A549 (cell line): Measurements from ENCODE around the gene ADK. TPM values are rescaled to one million over a fixed set of nuclear protein-coding genes. Genes with fewer than 3 reads are reported as not detected.

ENCODE experiments used
- ATAC-seq, 2 experiments: fragments of 200-7000 bp in 1 of 2; fragments of >200 bp in 1 of 2; cut with Nextera tagmentation in 1 of 2; cut with Tn5 transposase in 1 of 2; 3 replicates each; pipeline versions ENCODE4 v1.8.0 to v1.9.1; 2018 to 2020; ENCODE audit warnings: mild to moderate bottlenecking in 1 of 2, moderate library complexity in 1 of 2
- CTCF ChIA-PET: fragments of 300-600 bp; sonication (Branson Sonifier 250); formaldehyde crosslinking; extraction: SDS; loops from one replicate; lab custom pipeline; 2021; ENCODE audit warnings: antibody characterized with exemption, inconsistent platforms; lab: Yijun Ruan, JAX
- POLR2A ChIA-PET: fragments of 350-600 bp; formaldehyde crosslinking; extraction: SDS; loops from one replicate; lab custom pipeline; 2021; ENCODE audit warnings: antibody characterized with exemption, inconsistent platforms; lab: Yijun Ruan, JAX
- DNase-seq, 2 experiments: peaks; one replicate each; pipeline versions ENCODE4 v3.0.0 to v3.0.0-alpha.2; 2011 to 2016; ENCODE audit warnings: low read depth in 1 of 2, low spot score in 1 of 2
- FAIRE-seq: peaks from 2 replicates; lab custom pipeline; 2011; peaks lifted over from hg19 to GRCh38; lab: Jason Lieb, UNC
- H3K27ac ChIP-seq, 2 experiments: fragments of >200 bp; sonication (Bioruptor Twin); formaldehyde crosslinking; 3 replicates each; pipeline ENCODE4 v1.5.1; 2016 to 2017
- H3K4me1 ChIP-seq: fragments of >200 bp; sonication (Bioruptor Twin); formaldehyde crosslinking; 3 replicates; pipeline ENCODE4 v1.6.1; 2016
- H3K4me2 ChIP-seq: fragments of >200 bp; sonication (Bioruptor Twin); formaldehyde crosslinking; 3 replicates; pipeline ENCODE4 v1.6.1; 2016
- H3K4me3 ChIP-seq: fragments of >200 bp; sonication (Bioruptor Twin); formaldehyde crosslinking; 3 replicates; pipeline ENCODE4 v1.5.1; 2016
- H3K9me3 ChIP-seq: fragments of >200 bp; sonication (Bioruptor Twin); formaldehyde crosslinking; 3 replicates; pipeline ENCODE4 v1.6.1; 2016
- BCL3 ChIP-seq: fragments of >200 bp; sonication (Bioruptor Twin); formaldehyde crosslinking; IDR thresholded peaks from 3 replicates; pipeline ENCODE4 v1.6.1; 2016
- CEBPB ChIP-seq, 2 experiments: fragments of >200 bp in 1 of 2; sonication (Bioruptor Twin) in 1 of 2; formaldehyde crosslinking in 1 of 2; IDR thresholded peaks; 2 replicates each; pipeline ENCODE4 v1.6.1; 2012 to 2016
- CHD4 ChIP-seq: fragments of 200-600 bp; sonication (generic); IDR thresholded peaks from 2 replicates; pipeline ENCODE4 v1.6.1; 2016; ENCODE audit warnings: antibody characterized with exemption, mild to moderate bottlenecking, borderline replicate concordance
- E2F6 ChIP-seq: IDR thresholded peaks from 2 replicates; pipeline ENCODE4 v1.6.1; 2012; ENCODE audit warnings: low read depth, borderline replicate concordance
- FOSL2 ChIP-seq, 2 experiments: fragments of 450-650 bp in 1 of 2; fragments of >200 bp in 1 of 2; sonication (Bioruptor Twin) in 1 of 2; formaldehyde crosslinking; IDR thresholded peaks; 2 replicates each; pipeline versions ENCODE4 v1.5.0 to v1.6.1; 2016 to 2020; ENCODE audit warnings: mild to moderate bottlenecking in 1 of 2, moderate library complexity in 1 of 2
- GATA3 ChIP-seq: IDR thresholded peaks from 2 replicates; pipeline ENCODE4 v1.6.1; 2012; ENCODE audit warnings: borderline replicate concordance
- HES2 ChIP-seq: fragments of >200 bp; sonication (Bioruptor Twin); formaldehyde crosslinking; IDR thresholded peaks from 2 replicates; pipeline ENCODE4 v1.6.1; 2016
- HOXB5 ChIP-seq: fragments of 250-450 bp; sonication (Bioruptor Pico); IDR thresholded peaks from 2 replicates; pipeline ENCODE4 v1.5.0; 2020; ENCODE audit warnings: mild to moderate bottlenecking, moderate library complexity
- JUNB ChIP-seq: fragments of >200 bp; sonication (Bioruptor Twin); formaldehyde crosslinking; IDR thresholded peaks from 2 replicates; pipeline ENCODE4 v1.6.1; 2016
- MAFK ChIP-seq: fragments of 450-650 bp; IDR thresholded peaks from 2 replicates; pipeline ENCODE4 v1.6.1; 2014; ENCODE audit not compliant: partially characterized antibody
- NR3C1 ChIP-seq: fragments of >200 bp; sonication (Bioruptor Twin); formaldehyde crosslinking; IDR thresholded peaks from 3 replicates; pipeline ENCODE4 v1.6.1; 2017
- POLR2A ChIP-seq: IDR thresholded peaks from 2 replicates; pipeline ENCODE4 v1.6.1; 2012; ENCODE audit warnings: mild to moderate bottlenecking, low read length
- RAD21 ChIP-seq, 2 experiments: fragments of >200 bp in 1 of 2; sonication (Bioruptor Twin) in 1 of 2; formaldehyde crosslinking in 1 of 2; IDR thresholded peaks in 1 of 2; conservative IDR thresholded peaks in 1 of 2; 2 replicates in 1 of 2; 3 replicates in 1 of 2; pipeline ENCODE4 v1.6.1; 2012 to 2018; ENCODE audit warnings: inconsistent platforms in 1 of 2
- WGBS: methylation state at CpG from one replicate; pipeline ENCODE4 v1.1.6; 2017; ENCODE audit errors: missing lambda C conversion rate; 5-methylcytosine and 5-hydroxymethylcytosine counted together
- polyA plus RNA-seq, 4 experiments: library from polyadenylated mRNA; depleted of rRNA in 3 of 4; stranded (reverse); fragments of >200 nt; fragmentation: RNase III in 1 of 4; extraction: RNeasy Plus Mini Kit Qiagen cat#74134 plus additional on column Dnase treatment in 1 of 4; gene quantifications; 2 replicates in 3 of 4; 3 replicates in 1 of 4; pipeline ENCODE4 v1.2.3, GENCODE V29; 2011 to 2017
- TF ChIP-seq, protein P1 (sequence below): fragments of 250-450 bp; sonication (Bioruptor Pico); IDR thresholded peaks from 2 replicates; pipeline ENCODE4 v1.5.0; 2020; ENCODE audit warnings: low read depth, mild to moderate bottlenecking, moderate library complexity
- TF ChIP-seq, protein P2 (sequence below): IDR thresholded peaks from 2 replicates; pipeline ENCODE4 v1.6.1; 2012
- TF ChIP-seq, protein P3 (sequence below): fragments of 250-450 bp; sonication (Bioruptor Pico); IDR thresholded peaks from 2 replicates; pipeline ENCODE4 v1.5.0; 2021; ENCODE audit warnings: mild to moderate bottlenecking, moderate library complexity, borderline replicate concordance
- TF ChIP-seq, protein P4 (sequence below): fragments of 200-600 bp; sonication (generic); IDR thresholded peaks from 2 replicates; pipeline ENCODE4 v1.6.1; 2016; ENCODE audit warnings: antibody characterized with exemption, mild to moderate bottlenecking, moderate library complexity

Gene ADK
- polyA plus RNA-seq, 2 of the 4 experiments (the other 2 are of a cell fraction), result 35.8 to 40.7 TPM

DNA sequence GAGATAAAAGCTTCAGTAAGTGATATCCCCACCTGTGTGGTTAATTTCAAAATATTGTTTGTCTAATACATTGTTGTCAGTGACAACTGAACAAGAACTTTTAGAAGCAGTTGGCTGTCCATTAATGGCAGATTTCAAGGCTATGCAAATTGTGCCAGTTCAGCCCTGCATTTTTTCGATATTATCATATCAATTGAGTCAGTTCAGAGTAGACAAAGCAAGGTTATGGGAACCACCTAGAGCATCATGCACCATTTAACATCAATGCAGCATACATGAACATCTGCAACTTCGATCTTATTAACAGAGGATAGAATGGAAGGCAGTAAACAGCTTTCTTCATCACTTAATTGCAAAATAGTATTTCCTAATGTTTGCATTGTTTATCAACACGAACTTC, 494.7 kb downstream of the ADK start:
- Histone ChIP-seq H3K9me3 (peaks cover 3% of the 10 kb centered on the region; the same call in 1 of the 3 replicates), H3K4me2 (no peak overlapping the region), H3K4me1 (no peaks in the 10 kb centered on the region), H3K27ac (no peak overlapping the region), H3K4me3 (no peak overlapping the region)
- POLR2A ChIA-PET, result no interaction called here
- WGBS, result 78% methylated on average over 3 of the region's 3 CpGs
- TF ChIP-seq FOSL2 (IDR thresholded peaks at IDR 0.05) (no peak), FOSL2 (CRISPR knock-in tag; IDR thresholded peaks at IDR 0.05) (no peak), JUNB (no peak), GATA3 (no peak), BCL3 (no peak), HES2 (no peak)
- TF ChIP-seq, protein P1, sequence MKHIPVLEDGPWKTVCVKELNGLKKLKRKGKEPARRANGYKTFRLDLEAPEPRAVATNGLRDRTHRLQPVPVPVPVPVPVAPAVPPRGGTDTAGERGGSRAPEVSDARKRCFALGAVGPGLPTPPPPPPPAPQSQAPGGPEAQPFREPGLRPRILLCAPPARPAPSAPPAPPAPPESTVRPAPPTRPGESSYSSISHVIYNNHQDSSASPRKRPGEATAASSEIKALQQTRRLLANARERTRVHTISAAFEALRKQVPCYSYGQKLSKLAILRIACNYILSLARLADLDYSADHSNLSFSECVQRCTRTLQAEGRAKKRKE (CRISPR knock-in tag), result no peak
- TF ChIP-seq, protein P2, sequence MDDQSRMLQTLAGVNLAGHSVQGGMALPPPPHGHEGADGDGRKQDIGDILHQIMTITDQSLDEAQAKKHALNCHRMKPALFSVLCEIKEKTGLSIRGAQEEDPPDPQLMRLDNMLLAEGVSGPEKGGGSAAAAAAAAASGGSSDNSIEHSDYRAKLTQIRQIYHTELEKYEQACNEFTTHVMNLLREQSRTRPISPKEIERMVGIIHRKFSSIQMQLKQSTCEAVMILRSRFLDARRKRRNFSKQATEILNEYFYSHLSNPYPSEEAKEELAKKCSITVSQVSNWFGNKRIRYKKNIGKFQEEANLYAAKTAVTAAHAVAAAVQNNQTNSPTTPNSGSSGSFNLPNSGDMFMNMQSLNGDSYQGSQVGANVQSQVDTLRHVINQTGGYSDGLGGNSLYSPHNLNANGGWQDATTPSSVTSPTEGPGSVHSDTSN, result no peak
- TF ChIP-seq, protein P3, sequence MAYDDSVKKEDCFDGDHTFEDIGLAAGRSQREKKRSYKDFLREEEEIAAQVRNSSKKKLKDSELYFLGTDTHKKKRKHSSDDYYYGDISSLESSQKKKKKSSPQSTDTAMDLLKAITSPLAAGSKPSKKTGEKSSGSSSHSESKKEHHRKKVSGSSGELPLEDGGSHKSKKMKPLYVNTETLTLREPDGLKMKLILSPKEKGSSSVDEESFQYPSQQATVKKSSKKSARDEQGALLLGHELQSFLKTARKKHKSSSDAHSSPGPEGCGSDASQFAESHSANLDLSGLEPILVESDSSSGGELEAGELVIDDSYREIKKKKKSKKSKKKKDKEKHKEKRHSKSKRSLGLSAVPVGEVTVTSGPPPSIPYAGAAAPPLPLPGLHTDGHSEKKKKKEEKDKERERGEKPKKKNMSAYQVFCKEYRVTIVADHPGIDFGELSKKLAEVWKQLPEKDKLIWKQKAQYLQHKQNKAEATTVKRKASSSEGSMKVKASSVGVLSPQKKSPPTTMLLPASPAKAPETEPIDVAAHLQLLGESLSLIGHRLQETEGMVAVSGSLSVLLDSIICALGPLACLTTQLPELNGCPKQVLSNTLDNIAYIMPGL (CRISPR knock-in tag), result no peak
- TF ChIP-seq, protein P4, sequence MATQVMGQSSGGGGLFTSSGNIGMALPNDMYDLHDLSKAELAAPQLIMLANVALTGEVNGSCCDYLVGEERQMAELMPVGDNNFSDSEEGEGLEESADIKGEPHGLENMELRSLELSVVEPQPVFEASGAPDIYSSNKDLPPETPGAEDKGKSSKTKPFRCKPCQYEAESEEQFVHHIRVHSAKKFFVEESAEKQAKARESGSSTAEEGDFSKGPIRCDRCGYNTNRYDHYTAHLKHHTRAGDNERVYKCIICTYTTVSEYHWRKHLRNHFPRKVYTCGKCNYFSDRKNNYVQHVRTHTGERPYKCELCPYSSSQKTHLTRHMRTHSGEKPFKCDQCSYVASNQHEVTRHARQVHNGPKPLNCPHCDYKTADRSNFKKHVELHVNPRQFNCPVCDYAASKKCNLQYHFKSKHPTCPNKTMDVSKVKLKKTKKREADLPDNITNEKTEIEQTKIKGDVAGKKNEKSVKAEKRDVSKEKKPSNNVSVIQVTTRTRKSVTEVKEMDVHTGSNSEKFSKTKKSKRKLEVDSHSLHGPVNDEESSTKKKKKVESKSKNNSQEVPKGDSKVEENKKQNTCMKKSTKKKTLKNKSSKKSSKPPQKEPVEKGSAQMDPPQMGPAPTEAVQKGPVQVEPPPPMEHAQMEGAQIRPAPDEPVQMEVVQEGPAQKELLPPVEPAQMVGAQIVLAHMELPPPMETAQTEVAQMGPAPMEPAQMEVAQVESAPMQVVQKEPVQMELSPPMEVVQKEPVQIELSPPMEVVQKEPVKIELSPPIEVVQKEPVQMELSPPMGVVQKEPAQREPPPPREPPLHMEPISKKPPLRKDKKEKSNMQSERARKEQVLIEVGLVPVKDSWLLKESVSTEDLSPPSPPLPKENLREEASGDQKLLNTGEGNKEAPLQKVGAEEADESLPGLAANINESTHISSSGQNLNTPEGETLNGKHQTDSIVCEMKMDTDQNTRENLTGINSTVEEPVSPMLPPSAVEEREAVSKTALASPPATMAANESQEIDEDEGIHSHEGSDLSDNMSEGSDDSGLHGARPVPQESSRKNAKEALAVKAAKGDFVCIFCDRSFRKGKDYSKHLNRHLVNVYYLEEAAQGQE, result no peak
- ATAC-seq, result no peak
- no peak for DNase-seq
- no peak for FAIRE-seq
- CTCF ChIA-PET, result no interaction called here

GRCh38 chr10:74650613-74651012, 499.6 kb downstream of the ADK start:
- WGBS, result 93% methylated on average over 1 of the region's 1 CpG
- Histone ChIP-seq H3K4me1 (no peaks in the 10 kb centered on the region), H3K27ac (no peak overlapping the region), H3K9me3 (no peaks in the 10 kb centered on the region), H3K4me3 (no peak overlapping the region), H3K4me2 (no peak overlapping the region)
- ChIA-PET POLR2A (no interaction called here), CTCF (interaction anchor here (1.6 kb wide), 1 partner anchor 12 kb away, joined by 4 read pairs; no protein-coding TSS in a partner anchor)
- ATAC-seq (no peak), DNase-seq (no peak), FAIRE-seq (peak; percentile 68)
- TF ChIP-seq, protein P4, result no peak
- TF ChIP-seq RAD21 (conservative IDR thresholded peaks at IDR 0.05 in 1 of 2, IDR thresholded peaks at IDR 0.05 in 1 of 2) (no peak), CHD4 (no peak), HOXB5 (CRISPR knock-in tag) (no peak), CEBPB (IDR thresholded peaks at IDR 0.05) (no peak), NR3C1 (no peak), JUNB (no peak), FOSL2 (IDR thresholded peaks at IDR 0.05) (no peak), FOSL2 (CRISPR knock-in tag; IDR thresholded peaks at IDR 0.05) (no peak), MAFK (no peak), POLR2A (no peak), E2F6 (no peak)
- TF ChIP-seq, protein P3 (CRISPR knock-in tag), result no peak
